MV-4-11 (cell line): ENCODE results near the gene SPINT1.
A peak's percentile ranks its signal among the peaks of the same experiment; 100 is the strongest.
"Not testable (repeated sequence)": the region's sequence is repeated elsewhere in the genome, so short reads cannot be mapped to it uniquely, and the experiment has no call there.

Source experiments
- DNase-seq: peaks from one replicate; lab custom pipeline; 2025; lab: John Stamatoyannopoulos, UW

The SPINT1 gene

DNA sequence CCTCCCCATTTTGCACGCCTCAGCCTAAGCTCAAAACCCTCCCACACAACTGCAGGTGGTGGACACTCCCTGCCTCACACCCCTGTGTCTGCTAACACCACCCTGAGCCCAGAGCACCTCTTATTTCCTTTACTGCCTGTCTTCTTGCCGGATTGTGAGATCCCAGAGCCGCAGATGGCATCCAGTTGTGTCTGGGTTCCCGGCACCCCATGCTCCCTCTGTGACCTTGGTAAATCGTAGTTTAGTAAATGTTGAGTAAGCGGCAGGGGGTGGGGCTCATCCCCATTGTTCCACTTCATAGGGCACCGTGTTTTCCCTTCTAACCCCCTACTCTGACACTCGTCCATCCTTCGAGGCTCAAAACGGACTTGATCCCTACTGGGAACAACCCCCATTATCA is 14.9 kb downstream of the SPINT1 start:
- DNase-seq = no peak

- peak; percentile 57 for DNase-seq
Measured at GRCh38 chr15:40859206-40859851, 15.5 kb downstream of the SPINT1 start.

DNA sequence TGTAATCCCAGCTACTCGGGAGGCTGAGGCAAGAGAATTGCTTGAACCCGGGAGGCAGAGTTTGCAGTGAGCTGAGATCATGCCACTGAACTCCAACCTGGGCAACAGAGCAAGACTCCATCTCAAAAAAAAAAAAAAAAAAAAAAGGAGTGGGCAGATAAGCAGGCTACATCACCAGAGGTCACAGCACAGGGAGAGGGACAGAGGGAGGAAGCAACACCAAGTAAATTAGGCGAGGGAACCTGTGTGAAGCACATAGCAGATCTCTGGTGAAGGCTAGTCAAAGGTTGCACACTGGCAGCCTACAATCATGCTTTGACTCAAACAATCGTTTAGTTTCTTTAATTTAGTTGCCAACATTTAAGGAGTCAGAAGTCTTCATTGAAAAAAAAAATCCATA is 17.3 kb downstream of the SPINT1 start:
- not testable (repeated sequence) for DNase-seq

GRCh38 chr15:40863660-40864270 is 19.9 kb downstream of the SPINT1 start:
- no peak for DNase-seq

GRCh38 chr15:40867199-40867598 is 23.4 kb downstream of the SPINT1 start:
- no peak for DNase-seq

- no peak for DNase-seq
Measured at GRCh38 chr15:40869686-40870085, 25.8 kb downstream of the SPINT1 start.

DNA sequence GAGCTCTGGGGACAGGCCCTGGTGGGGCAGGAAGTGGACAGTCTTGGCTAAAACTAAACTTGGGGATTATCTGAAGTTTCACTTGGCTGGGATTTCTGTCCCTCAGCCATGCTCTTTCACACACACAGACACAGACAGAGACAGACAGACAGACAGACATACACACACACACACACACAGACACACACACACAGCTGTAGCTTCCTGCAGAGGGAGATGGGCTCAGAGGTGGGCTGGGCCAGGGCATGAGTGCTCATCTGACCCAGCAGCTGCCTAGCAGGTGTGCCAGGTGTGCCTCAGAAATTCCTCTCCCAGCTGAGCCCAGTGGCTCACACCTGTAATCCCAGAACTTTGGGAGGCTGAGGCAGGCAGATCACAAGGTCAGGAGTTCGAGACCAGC is 26.9 kb downstream of the SPINT1 start:
- DNase-seq = no peak

DNA sequence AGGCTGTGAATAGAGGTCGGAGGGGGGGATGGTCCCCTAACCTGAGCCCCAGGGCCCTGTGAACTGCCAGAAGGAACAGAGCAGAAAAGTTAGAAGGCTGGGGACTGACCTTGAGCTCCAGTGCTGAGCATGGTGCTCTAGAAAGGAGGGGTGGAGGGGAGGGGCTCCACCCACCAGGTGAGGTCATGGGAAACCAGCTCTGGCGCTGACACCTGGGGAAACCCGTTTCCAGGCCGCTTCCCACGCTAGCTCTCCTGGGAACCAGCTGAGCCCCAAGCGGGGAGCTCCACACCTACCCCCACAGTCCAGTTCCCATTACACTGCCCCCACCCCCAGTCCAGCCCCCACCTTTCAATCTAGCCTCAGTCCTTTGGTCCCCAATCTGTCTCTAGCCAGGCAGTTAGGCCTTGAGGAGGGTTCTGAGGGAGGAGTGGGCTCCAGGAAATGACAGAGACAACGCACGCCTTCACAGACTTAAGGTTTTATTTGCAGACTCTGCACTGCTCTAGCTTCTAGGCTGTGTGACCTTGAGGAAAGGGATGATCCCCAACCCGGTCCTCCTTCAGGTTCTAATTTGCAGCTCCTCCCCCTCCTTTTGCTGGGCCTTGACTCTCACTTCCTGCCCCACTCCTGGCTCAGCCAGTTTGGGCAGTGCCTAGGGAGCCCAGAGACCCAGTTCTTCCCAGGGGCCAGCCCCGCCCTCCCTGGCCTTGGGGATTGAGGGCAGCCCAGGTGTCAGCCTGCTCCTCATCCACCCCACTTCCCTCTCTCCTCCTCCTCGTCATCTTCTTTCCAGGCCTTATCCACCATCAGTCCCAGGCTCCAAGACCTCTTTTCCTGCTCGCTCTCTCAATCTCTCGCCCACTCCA is 28.1 kb downstream of the SPINT1 start:
- DNase-seq = no peak

GRCh38 chr15:40872791-40873693 is 29.2 kb downstream of the SPINT1 start:
- DNase-seq = no peak

- DNase-seq = peak; percentile 15
Measured at GRCh38 chr15:40873694-40874561, 30.1 kb downstream of the SPINT1 start, which contains the start of gene RHOV. Gene RHOV (minus strand): TSS chr15:40874234. CDS start chr15:40874139, 95 bp downstream.

GRCh38 chr15:40875991-40876730 is 32.3 kb downstream of the SPINT1 start:
- no peak for DNase-seq

GRCh38 chr15:40877694-40878093 is 33.8 kb downstream of the SPINT1 start:
- DNase-seq = no peak

GRCh38 chr15:40878785-40879184 is 34.9 kb downstream of the SPINT1 start:
- DNase-seq = no peak

DNA sequence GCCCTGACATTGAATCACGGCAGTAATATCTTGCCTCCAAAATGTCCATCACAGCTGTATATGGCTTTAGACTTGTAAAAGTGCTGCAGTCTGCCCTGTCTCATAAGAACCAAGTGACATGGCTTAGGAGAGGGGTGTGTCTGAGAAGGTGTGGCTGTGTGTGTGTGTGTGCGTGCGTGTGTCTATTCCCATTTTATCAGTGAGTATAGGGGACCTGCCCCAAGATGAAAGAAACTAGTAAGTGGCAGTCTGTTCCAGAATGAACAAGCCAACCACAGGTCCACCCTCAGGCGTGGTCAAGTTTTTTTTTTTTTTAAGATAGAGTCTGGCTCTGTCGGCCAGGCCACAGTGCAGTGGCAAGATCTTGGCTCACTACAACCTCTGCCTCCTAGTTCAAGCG is 35.8 kb downstream of the SPINT1 start:
- DNase-seq = no peak

DNA sequence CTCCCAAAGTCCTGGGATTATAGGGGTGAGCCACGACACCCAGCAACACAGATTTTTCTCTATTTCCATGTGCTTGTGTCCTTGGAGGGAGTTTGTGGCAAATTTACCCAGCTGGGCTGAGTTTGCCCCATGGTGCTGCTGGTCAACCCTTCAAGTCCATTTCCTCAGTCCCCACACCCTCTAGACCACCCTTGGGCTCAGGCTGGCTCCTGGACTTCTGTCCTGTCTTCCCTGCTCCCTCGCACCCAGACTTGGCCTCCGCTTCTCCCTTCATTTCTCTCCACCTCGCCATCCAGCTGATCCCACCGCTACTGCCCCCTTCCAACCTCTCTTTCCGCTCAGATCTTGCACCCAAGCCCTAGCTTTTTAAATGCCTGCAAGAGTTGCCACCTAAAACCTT is 37.5 kb downstream of the SPINT1 start:
- no peak for DNase-seq

GRCh38 chr15:40886586-40886985 is 42.7 kb downstream of the SPINT1 start:
- DNase-seq = no peak

GRCh38 chr15:40889112-40889511 is 45.3 kb downstream of the SPINT1 start:
- no peak for DNase-seq

GRCh38 chr15:40891138-40891537 is 47.3 kb downstream of the SPINT1 start:
- no peak for DNase-seq

DNA sequence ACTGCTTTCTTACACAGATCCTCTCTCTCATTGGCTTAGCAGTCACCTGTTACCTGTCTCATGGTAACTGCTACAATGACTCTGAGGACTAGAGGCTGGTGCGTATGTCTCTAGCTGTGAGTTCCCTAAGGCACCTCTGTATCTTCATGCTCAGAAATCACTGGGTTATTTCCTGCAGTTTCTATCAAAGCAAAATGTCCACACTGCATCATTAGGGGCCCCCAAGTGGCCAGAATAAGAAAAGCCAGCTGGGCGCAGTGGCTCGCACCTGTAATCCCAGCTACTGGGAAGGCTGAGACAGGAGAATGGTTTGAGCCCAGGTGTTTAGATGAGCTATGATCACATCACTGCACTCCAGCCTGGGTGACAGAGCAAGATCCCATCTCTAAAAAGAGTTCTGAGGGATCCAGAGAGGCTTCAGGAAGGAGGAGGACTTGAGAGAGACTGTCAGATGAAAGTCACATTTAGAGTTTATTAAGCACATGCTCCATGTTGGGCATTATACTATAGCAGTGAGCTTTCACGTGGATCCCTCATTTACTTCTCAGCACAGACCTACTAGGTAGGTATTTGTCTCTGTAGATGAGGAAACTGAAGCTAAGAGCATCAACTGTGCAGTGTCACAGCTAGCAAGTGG is 48.1 kb downstream of the SPINT1 start:
- DNase-seq = peak; percentile 46
